ENCODE results near the gene USP10. TPM values are rescaled to one million over a fixed set of nuclear protein-coding genes. Genes with fewer than 3 reads are reported as not detected.

Gene USP10
- total and polyA plus RNA-seq, 4 donors: 28.2 to 46.1 (median 42.0) TPM

DNA sequence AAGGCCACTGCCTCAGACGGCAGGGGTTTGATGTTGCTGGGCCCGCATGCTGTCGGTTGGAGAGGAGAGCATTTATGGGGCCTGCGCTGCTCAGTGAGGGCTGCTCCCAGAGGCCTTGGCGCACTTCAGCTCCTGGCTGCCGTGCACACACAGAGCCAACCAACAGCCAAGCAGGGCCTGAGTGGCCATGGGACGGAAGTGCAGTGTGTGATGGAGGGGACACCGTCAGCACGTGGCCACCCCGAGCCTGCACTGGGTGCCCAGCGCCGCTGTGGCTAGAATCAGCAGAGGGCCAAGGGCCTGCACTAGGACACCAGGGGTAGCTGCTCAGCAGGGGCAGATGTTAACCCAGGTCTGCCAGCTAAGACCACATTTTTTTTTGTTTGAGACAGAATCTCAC, 29.7 kb upstream of the USP10 start:
- WGBS: 92% methylated on average over 12 of the region's 12 CpGs
- Histone ChIP-seq H3K27me3 (ENCODE audit: control insufficient read depth in 4 of 4, insufficient read depth in 4 of 4, low read length in 3 of 4) (no peaks in the 10 kb centered on the region), H3K27ac (ENCODE audit: low read depth in 1 of 2, low read length in 2 of 2) (no peak overlapping the region), H3K9ac (ENCODE audit: low read depth in 1 of 2, low read length in 2 of 2) (no peak overlapping the region), H3K4me1 (ENCODE audit: control insufficient read depth in 4 of 4, insufficient read depth in 4 of 4, low read length in 3 of 4) (no peaks in the 10 kb centered on the region), H3K36me3 (ENCODE audit: control insufficient read depth in 4 of 4, insufficient read depth in 3 of 4, low read depth in 1 of 4, low read length in 3 of 4) (peaks cover 0 to 12% (median 7%) of the 10 kb centered on the region in 4 donors), H3K9me3 (ENCODE audit: control insufficient read depth in 4 of 4, low read length in 3 of 4) (no peaks in the 10 kb centered on the region), H3K4me3 (ENCODE audit: low read depth in 1 of 3, low read length in 3 of 3) (no peak overlapping the region)
- TF ChIP-seq, protein P1, sequence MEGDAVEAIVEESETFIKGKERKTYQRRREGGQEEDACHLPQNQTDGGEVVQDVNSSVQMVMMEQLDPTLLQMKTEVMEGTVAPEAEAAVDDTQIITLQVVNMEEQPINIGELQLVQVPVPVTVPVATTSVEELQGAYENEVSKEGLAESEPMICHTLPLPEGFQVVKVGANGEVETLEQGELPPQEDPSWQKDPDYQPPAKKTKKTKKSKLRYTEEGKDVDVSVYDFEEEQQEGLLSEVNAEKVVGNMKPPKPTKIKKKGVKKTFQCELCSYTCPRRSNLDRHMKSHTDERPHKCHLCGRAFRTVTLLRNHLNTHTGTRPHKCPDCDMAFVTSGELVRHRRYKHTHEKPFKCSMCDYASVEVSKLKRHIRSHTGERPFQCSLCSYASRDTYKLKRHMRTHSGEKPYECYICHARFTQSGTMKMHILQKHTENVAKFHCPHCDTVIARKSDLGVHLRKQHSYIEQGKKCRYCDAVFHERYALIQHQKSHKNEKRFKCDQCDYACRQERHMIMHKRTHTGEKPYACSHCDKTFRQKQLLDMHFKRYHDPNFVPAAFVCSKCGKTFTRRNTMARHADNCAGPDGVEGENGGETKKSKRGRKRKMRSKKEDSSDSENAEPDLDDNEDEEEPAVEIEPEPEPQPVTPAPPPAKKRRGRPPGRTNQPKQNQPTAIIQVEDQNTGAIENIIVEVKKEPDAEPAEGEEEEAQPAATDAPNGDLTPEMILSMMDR (IDR thresholded peaks at IDR 0.05; ENCODE audit: low read depth, low read length, missing input control): no peak
- TF ChIP-seq, protein P2, sequence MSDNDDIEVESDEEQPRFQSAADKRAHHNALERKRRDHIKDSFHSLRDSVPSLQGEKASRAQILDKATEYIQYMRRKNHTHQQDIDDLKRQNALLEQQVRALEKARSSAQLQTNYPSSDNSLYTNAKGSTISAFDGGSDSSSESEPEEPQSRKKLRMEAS (IDR thresholded peaks at IDR 0.05): no peak
- TF ChIP-seq GABPA (IDR thresholded peaks at IDR 0.05 in 1 of 2, conservative IDR thresholded peaks at IDR 0.05 in 1 of 2): no peak
- no peak for TF ChIP-seq YY1 (IDR thresholded peaks at IDR 0.05)
- no peak for TF ChIP-seq FOXA2 (IDR thresholded peaks at IDR 0.05)
- no peak for TF ChIP-seq TAF1 (conservative IDR thresholded peaks at IDR 0.05)
- TF ChIP-seq, protein P3, sequence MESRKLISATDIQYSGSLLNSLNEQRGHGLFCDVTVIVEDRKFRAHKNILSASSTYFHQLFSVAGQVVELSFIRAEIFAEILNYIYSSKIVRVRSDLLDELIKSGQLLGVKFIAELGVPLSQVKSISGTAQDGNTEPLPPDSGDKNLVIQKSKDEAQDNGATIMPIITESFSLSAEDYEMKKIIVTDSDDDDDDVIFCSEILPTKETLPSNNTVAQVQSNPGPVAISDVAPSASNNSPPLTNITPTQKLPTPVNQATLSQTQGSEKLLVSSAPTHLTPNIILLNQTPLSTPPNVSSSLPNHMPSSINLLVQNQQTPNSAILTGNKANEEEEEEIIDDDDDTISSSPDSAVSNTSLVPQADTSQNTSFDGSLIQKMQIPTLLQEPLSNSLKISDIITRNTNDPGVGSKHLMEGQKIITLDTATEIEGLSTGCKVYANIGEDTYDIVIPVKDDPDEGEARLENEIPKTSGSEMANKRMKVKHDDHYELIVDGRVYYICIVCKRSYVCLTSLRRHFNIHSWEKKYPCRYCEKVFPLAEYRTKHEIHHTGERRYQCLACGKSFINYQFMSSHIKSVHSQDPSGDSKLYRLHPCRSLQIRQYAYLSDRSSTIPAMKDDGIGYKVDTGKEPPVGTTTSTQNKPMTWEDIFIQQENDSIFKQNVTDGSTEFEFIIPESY (IDR thresholded peaks at IDR 0.05): no peak
- TF ChIP-seq, protein P4, sequence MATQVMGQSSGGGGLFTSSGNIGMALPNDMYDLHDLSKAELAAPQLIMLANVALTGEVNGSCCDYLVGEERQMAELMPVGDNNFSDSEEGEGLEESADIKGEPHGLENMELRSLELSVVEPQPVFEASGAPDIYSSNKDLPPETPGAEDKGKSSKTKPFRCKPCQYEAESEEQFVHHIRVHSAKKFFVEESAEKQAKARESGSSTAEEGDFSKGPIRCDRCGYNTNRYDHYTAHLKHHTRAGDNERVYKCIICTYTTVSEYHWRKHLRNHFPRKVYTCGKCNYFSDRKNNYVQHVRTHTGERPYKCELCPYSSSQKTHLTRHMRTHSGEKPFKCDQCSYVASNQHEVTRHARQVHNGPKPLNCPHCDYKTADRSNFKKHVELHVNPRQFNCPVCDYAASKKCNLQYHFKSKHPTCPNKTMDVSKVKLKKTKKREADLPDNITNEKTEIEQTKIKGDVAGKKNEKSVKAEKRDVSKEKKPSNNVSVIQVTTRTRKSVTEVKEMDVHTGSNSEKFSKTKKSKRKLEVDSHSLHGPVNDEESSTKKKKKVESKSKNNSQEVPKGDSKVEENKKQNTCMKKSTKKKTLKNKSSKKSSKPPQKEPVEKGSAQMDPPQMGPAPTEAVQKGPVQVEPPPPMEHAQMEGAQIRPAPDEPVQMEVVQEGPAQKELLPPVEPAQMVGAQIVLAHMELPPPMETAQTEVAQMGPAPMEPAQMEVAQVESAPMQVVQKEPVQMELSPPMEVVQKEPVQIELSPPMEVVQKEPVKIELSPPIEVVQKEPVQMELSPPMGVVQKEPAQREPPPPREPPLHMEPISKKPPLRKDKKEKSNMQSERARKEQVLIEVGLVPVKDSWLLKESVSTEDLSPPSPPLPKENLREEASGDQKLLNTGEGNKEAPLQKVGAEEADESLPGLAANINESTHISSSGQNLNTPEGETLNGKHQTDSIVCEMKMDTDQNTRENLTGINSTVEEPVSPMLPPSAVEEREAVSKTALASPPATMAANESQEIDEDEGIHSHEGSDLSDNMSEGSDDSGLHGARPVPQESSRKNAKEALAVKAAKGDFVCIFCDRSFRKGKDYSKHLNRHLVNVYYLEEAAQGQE (IDR thresholded peaks at IDR 0.05): no peak
- TF ChIP-seq JUND (IDR thresholded peaks at IDR 0.05): no peak
- TF ChIP-seq RAD21 (IDR thresholded peaks at IDR 0.05): no peak
- TF ChIP-seq HNF4G (IDR thresholded peaks at IDR 0.05): no peak
- no peak for TF ChIP-seq NR2F2 (IDR thresholded peaks at IDR 0.05)
- no peak for TF ChIP-seq SP1 (IDR thresholded peaks at IDR 0.05)
- TF ChIP-seq HNF4A (conservative IDR thresholded peaks at IDR 0.05): no peak
- TF ChIP-seq, protein P5, sequence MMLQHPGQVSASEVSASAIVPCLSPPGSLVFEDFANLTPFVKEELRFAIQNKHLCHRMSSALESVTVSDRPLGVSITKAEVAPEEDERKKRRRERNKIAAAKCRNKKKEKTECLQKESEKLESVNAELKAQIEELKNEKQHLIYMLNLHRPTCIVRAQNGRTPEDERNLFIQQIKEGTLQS (IDR thresholded peaks at IDR 0.05): no peak
- no peak for TF ChIP-seq EGR1 (IDR thresholded peaks at IDR 0.05; ENCODE audit: low read depth in 2 of 2)
- TF ChIP-seq FOXA1 (IDR thresholded peaks at IDR 0.05): no peak
- no peak for TF ChIP-seq RXRA (IDR thresholded peaks at IDR 0.05)
- no peak for DNase-seq (ENCODE audit: low spot score)

Measured in liver (tissue), 9 donors.